Neural cell (in vitro differentiated cells): ENCODE data around the gene ADGRG6.

Experiments
- EP300 ChIP-seq: fragments of 450-650 bp; conservative IDR thresholded peaks from 2 replicates; pipeline ENCODE4 v1.6.1; 2014; ENCODE audit warnings: antibody characterized with exemption, mild to moderate bottlenecking, moderate library complexity; ENCODE audit not compliant: poor library complexity, severe bottlenecking
- EZH2 ChIP-seq: fragments of 200-600, 300-800 bp; shearing (Covaris generic), sonication (generic); IDR thresholded peaks from 2 replicates; pipeline ENCODE4 v1.6.1; 2014; ENCODE audit warnings: antibody characterized with exemption, low read length, borderline replicate concordance, mild to moderate bottlenecking; ENCODE audit not compliant: insufficient read depth, poor library complexity, severe bottlenecking
- MXI1 ChIP-seq: fragments of 450-650 bp; conservative IDR thresholded peaks from 2 replicates; pipeline ENCODE4 v1.6.1; 2014; ENCODE audit warnings: antibody characterized with exemption, mild to moderate bottlenecking; ENCODE audit not compliant: poor library complexity, severe bottlenecking
- POLR2AphosphoS5 ChIP-seq: IDR thresholded peaks from 2 replicates; pipeline ENCODE4 v1.6.1; 2012
- RAD21 ChIP-seq: fragments of 450-650 bp; conservative IDR thresholded peaks from 2 replicates; pipeline ENCODE4 v1.6.1; 2014; ENCODE audit warnings: antibody characterized with exemption, mild to moderate bottlenecking, moderate library complexity
- REST ChIP-seq: IDR thresholded peaks from 2 replicates; pipeline ENCODE4 v1.6.1; 2012; ENCODE audit warnings: borderline replicate concordance
- SMC3 ChIP-seq: fragments of 450-650 bp; conservative IDR thresholded peaks from 2 replicates; pipeline ENCODE4 v1.6.1; 2014; ENCODE audit warnings: antibody characterized with exemption, mild to moderate bottlenecking, moderate library complexity; ENCODE audit not compliant: poor library complexity
- TAF1 ChIP-seq: IDR thresholded peaks from 2 replicates; pipeline ENCODE4 v1.6.1; 2012; ENCODE audit warnings: low read depth
- TF ChIP-seq, protein P1 (sequence below): fragments of 450-650 bp; IDR thresholded peaks from 2 replicates; pipeline ENCODE4 v1.5.1; 2014; ENCODE audit warnings: antibody characterized with exemption, mild to moderate bottlenecking, moderate library complexity; ENCODE audit not compliant: poor library complexity, severe bottlenecking

DNA sequence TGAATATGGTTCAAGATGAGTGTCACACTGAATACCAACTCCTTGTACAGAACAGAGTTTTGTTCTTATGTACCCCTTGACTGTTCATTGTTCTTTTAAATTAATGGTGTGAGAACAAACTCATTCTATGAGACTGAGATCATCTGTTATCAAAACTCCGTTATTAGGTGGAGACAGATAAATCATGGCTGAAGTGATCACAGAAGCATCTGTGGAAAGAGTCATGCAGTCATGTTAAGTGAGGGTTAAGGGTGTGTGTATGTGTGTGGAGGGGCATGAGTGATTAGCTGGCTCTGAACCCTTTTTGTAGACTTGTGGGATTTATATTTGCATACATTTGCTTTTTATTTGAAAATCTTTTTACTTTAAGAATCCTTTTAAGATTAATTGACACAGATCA, 24.7 kb downstream of the ADGRG6 start:
- TF ChIP-seq POLR2AphosphoS5, result no peak
- TF ChIP-seq, protein P1, sequence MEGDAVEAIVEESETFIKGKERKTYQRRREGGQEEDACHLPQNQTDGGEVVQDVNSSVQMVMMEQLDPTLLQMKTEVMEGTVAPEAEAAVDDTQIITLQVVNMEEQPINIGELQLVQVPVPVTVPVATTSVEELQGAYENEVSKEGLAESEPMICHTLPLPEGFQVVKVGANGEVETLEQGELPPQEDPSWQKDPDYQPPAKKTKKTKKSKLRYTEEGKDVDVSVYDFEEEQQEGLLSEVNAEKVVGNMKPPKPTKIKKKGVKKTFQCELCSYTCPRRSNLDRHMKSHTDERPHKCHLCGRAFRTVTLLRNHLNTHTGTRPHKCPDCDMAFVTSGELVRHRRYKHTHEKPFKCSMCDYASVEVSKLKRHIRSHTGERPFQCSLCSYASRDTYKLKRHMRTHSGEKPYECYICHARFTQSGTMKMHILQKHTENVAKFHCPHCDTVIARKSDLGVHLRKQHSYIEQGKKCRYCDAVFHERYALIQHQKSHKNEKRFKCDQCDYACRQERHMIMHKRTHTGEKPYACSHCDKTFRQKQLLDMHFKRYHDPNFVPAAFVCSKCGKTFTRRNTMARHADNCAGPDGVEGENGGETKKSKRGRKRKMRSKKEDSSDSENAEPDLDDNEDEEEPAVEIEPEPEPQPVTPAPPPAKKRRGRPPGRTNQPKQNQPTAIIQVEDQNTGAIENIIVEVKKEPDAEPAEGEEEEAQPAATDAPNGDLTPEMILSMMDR, result no peak
- no peak for TF ChIP-seq MXI1
- no peak for TF ChIP-seq SMC3
- no peak for TF ChIP-seq TAF1
- no peak for TF ChIP-seq EP300
- TF ChIP-seq EZH2, result no peak
- no peak for TF ChIP-seq REST
- no peak for TF ChIP-seq RAD21
